Activated T-helper 17 cell treated with anti-CD3 and anti-CD28 coated beads, Interleukin-2, amount 50 U/mL, for 72 hours (primary cell): ENCODE data around the gene SEC22A. TPM values are rescaled to one million over a fixed set of nuclear protein-coding genes. Genes with fewer than 3 reads are reported as not detected.
A peak's percentile ranks its signal among the peaks of the same experiment; 100 is the strongest.

Experiments used
- ATAC-seq: fragments of 150-1000 bp; cut with Tn5 transposase; replicated peaks from 2 replicates; pipeline ENCODE4 v1.10.0; 2021; ENCODE audit warnings: mild to moderate bottlenecking, moderate library complexity
- H3K27ac Mint-ChIP-seq: one replicate; pipeline ENCODE4 v1.8.0; 2022; ENCODE audit warnings: mixed read lengths
- H3K27me3 Mint-ChIP-seq: one replicate; pipeline ENCODE4 v1.8.0; 2022; ENCODE audit warnings: mixed read lengths
- H3K36me3 Mint-ChIP-seq: one replicate; pipeline ENCODE4 v1.8.0; 2022; ENCODE audit warnings: low read depth, mild to moderate bottlenecking, mixed read lengths
- H3K4me1 Mint-ChIP-seq: one replicate; pipeline ENCODE4 v1.8.0; 2022; ENCODE audit warnings: mixed read lengths
- H3K4me3 Mint-ChIP-seq: one replicate; pipeline ENCODE4 v1.8.0; 2022; ENCODE audit warnings: mild to moderate bottlenecking, mixed read lengths
- H3K9me3 Mint-ChIP-seq: one replicate; pipeline ENCODE4 v1.8.0; 2022; ENCODE audit warnings: mixed read lengths
- total RNA-seq, 2 donors: library from RNA; stranded (reverse); gene quantifications; one replicate each; pipeline ENCODE4 v1.2.3, GENCODE V29; 2022

Gene SEC22A
- total RNA-seq, 2 donors from 2014 or later: 15.9 to 20.1 TPM

DNA sequence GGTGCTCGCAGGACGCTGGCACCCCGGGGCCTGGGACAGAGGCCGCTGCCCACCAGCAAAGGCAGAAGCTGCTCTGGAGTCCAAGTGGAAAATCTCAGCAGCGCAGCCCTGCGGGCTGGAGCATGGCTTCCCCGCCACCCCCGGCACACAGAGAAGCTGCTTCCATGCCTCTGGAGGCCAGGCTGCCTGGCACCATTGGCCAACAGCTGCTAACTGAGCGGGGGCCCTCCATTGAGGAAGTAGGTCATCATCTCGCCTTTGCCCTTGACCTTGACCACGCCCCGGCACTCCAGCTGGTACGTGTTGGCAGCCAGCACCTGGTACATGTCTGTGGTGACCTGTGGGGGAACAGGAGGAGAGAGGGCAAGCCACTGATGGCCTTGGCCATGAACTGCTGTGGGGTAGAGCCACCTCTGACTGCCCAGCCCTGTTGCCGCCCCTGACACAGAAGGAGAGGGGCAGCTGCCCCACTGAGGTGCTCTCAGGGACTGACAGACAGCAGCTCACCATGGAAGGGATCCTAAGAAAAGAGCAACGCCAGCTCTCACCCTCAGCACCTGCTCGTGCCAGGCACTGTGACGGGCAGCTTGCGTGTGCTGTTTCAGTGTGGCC is 82.8 kb downstream of the SEC22A start:
- H3K4me3 Mint-ChIP-seq: no peak overlapping the region

DNA sequence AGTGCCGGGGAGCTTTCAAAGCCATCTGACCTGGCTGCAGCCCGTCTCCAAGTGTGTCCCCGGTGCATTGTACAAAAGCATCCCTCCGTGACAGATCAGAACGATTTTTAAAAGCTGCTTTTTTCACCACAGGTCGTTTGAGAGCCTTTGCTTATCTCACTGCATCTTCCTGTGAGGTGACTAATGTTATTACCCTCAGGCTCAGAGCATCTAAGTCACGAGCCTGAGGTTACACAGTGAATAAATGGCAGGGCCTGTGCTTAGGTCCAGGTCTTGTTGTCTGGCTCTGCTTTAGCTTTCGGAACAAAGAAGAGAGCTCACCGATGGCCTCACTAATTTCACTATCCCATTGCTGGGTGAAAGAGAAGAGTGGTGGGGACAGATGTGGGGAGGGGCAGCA is 83.3 kb downstream of the SEC22A start:
- ATAC-seq: no peak
- no peak overlapping the region for H3K4me3 Mint-ChIP-seq

More for the DNA sequence above, 82.8 kb downstream of the SEC22A start:
- no peak for ATAC-seq
- Mint-ChIP-seq H3K4me1 (peaks cover 6% of the 10 kb centered on the region), H3K9me3 (peaks cover 5% of the 10 kb centered on the region), H3K36me3 (no peaks in the 10 kb centered on the region), H3K27ac (no peak overlapping the region), H3K27me3 (no peaks in the 10 kb centered on the region)

DNA sequence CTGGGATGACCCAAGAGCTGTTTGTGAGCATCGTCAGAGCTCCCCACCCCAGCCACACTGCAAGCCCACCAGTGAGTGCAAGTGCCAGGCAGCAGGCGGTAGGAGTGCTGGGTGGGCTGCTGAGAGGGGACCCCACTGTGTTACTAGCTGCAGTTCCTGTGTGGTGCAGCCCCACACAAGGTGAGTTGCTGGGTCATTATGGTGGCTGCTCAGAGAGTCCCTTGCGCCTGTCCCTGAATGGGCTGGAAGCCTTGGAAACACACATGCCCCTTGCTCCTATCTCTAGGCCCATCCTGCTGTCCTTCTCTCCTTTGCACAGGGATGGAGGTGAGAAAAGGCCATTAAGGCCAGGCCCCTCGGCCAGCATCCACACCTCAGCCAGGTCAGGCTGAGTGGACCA is 83.7 kb downstream of the SEC22A start:
- Mint-ChIP-seq H3K27me3 (no peaks in the 10 kb centered on the region), H3K4me3 (no peak overlapping the region), H3K27ac (no peak overlapping the region), H3K4me1 (peaks cover 6% of the 10 kb centered on the region), H3K36me3 (no peaks in the 10 kb centered on the region), H3K9me3 (peaks cover 5% of the 10 kb centered on the region)
- ATAC-seq: no peak

More for the DNA sequence above, 83.3 kb downstream of the SEC22A start:
- H3K36me3 Mint-ChIP-seq: no peaks in the 10 kb centered on the region
- H3K27ac Mint-ChIP-seq: no peak overlapping the region
- peaks cover 5% of the 10 kb centered on the region for H3K9me3 Mint-ChIP-seq
- peaks cover 6% of the 10 kb centered on the region for H3K4me1 Mint-ChIP-seq
- no peaks in the 10 kb centered on the region for H3K27me3 Mint-ChIP-seq

DNA sequence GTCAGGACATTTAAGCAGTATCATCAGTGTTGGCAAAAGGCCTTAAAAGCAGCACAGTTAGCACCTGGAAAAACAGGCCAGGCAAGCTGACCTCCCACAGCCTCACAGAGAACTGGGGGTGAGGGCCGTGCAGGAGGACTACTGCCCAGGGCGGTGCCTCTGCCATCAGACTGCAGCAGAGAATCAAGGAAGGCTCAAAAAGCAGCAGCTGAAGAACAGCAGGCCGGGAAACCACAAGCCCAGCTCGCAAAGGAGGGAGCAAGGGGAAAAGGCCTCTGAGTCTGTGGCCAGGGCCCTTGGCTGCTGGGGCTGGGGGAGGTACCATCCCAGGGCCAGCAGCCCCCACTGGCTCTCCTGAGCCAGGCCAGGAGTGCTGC is 84.2 kb downstream of the SEC22A start:
- Mint-ChIP-seq H3K27me3 (no peaks in the 10 kb centered on the region), H3K27ac (no peak overlapping the region), H3K4me3 (no peak overlapping the region), H3K36me3 (no peaks in the 10 kb centered on the region), H3K4me1 (peaks cover 6% of the 10 kb centered on the region), H3K9me3 (peaks cover 5% of the 10 kb centered on the region)
- ATAC-seq: no peak

DNA sequence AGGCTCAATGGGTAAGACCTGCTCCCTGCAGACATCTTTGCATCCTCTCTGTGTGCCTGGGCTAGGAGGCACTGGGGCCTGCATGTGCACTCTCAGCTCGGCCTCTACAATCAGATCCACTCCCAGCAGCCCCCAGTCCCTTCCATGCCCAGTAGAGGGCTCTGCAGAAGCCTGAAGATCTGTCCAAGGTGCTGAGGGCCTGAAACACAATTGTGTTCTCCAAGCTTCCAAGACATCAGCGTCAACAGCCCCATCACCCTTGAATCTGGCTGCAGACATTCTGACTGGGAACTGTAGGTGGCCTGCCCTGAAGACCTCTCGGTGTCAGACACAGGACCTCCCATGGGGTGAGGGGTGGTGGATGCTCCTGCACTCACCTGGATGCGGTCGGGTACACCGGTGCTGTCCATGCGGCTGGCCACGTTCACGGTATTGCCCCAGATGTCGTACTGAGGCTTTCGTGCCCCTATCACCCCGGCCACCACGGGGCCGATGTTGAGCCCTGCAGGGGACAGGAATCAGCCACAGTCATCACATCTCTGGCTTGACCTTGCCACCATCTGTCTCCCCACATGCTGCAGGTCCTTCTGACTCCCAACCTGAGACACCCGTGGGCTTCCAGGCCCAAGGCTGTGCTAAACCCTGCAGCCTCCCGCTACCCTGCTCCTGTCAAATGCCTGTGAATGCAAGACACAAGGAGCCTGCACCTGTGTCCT is 84.7 kb downstream of the SEC22A start:
- Mint-ChIP-seq H3K36me3 (no peaks in the 10 kb centered on the region), H3K27ac (no peak overlapping the region), H3K4me3 (no peak overlapping the region), H3K4me1 (peaks cover 6% of the 10 kb centered on the region), H3K27me3 (no peaks in the 10 kb centered on the region), H3K9me3 (peaks cover 5% of the 10 kb centered on the region)
- peak; percentile 45 for ATAC-seq

DNA sequence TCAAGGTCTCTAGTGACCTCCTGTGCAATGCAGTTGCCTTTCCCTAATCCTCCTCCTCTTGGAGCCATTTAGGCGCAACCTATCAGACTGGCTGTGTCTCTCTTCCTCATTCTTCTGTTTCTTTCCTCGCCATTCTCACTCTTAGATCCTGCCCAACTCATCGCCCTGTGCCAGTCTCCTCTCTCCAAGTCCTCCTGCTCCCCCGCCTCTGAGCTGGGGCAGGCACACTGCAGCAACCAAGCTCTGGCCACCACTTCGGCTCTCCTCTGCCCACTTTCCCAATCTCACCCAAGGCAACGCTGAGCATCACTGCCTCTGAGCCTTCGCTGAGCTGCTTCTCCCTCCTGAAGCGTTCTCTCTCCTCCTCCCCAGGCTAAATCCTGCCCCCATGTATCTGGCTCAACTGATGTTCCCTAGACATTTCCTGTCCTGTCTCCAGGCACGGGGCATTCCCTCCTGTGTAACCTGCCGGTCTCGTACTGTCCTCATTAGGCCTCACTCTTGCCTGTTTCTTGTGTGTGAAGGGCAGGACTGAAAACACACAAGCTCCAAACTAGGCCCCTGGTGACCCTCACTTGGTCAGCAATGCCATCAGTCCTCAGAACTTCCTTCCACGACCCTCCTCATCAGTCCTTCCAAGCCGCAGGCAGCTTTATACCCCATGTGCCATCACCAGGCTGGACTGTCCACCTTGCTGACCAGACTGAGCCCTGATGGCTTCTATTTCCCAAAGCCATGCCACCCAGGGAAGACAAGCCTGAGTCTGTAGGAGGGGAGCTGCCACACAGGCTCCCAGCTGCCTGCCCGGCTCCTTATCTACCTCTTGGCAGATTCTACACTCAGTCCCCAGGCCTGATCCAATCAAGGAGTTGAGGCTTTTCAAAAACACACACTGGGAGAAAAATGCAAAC is 85.6 kb downstream of the SEC22A start:
- no peak overlapping the region for H3K27ac Mint-ChIP-seq
- peaks cover 5% of the 10 kb centered on the region for H3K9me3 Mint-ChIP-seq
- no peak for ATAC-seq
- peaks cover 6% of the 10 kb centered on the region for H3K4me1 Mint-ChIP-seq
- no peaks in the 10 kb centered on the region for H3K27me3 Mint-ChIP-seq
- no peak overlapping the region for H3K4me3 Mint-ChIP-seq
- no peaks in the 10 kb centered on the region for H3K36me3 Mint-ChIP-seq

DNA sequence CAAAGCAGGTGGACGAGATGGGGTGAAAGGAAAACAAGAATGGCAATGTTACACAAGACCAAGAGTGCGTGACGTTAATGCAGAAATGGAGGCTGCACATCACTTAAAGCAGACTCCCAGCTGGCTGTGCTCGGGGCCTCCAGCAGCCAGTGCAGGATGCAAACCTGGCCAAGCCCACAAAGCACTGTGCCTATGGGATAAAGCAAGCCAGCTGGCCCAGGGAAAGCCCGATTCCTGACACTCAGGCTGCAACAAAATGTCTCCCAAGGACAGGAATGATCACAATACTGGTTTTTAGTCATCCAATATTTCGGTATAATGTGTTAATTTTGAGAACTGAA is 86.2 kb downstream of the SEC22A start:
- Mint-ChIP-seq H3K36me3 (no peaks in the 10 kb centered on the region), H3K4me1 (peaks cover 6% of the 10 kb centered on the region), H3K27me3 (no peaks in the 10 kb centered on the region), H3K9me3 (peaks cover 5% of the 10 kb centered on the region), H3K27ac (no peak overlapping the region), H3K4me3 (no peak overlapping the region)
- ATAC-seq: no peak

DNA sequence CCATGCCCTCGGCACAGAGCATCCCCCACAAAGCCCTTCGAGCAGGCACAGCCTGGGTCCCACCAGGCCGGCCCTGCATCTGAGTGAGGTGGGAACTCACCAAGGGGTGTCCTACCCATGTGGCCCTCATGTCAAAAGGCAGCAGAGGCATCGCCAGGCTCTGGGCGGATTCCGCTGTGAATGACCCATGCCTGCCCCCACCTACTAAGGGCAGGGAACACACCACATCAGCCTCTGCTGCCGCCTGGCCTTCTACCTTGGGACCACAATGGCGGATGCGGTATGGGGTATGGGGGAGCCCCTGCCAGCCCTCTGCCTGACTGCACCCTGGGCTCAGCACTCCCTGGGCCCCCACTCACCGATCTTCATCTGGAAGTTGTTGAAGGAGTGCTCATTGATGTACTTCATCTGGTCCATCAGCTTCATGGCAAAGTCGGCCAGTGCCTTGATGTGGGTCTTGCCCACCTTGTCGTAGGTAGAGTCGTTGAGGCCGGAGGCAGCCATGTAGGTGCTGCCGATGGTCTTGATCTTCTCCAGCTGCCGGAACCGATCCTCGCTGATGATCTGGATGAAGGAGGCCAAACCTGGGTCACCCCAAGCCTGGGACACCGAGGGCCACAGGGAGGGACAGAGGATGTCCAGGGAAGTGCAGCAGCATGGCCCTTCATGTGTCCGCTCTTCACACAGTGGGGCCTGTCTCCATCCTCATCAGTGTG is 87.8 kb downstream of the SEC22A start:
- no peak for ATAC-seq
- Mint-ChIP-seq H3K9me3 (peaks cover 5% of the 10 kb centered on the region), H3K27me3 (no peaks in the 10 kb centered on the region), H3K4me3 (no peak overlapping the region), H3K36me3 (no peaks in the 10 kb centered on the region), H3K4me1 (peaks cover 6% of the 10 kb centered on the region), H3K27ac (no peak overlapping the region)

DNA sequence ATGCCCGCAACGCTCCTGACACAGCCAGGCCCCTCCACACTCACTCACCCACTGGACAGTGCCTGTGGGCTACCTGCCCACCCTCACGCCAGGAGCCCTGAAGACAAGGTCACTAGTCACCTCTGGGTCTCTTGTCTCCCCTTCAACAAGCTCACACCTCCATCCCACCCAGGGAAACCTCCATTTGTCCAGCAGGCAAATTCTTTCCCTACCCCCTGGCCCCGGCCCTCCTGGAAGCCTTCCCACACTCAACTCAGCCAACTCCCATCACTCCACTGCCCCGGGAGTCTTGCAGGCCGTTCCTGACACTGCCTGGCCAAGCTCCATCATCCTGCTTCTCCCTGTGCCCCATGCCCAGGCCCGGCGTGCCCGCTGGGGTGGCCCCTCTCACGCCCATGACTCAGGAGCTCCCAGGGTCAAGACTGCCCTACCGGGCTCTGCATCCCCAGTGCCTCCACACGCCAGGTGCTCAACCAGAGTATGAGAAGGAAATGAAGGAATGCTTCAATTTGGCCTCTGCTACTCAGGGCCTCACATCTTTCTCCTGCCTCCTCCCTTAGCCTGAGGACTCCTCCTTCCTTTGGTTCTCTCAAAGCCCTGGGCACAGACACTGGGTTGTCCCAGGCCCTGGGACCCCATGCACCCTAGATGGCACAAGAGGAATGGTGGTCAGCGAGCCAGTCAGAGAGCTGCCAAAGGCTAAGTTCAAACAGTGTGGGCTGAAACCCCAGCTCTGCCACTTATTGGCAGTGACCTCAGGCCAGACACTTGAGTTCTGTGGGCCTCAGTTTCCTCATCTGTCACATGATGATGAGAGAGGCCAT is 88.6 kb downstream of the SEC22A start:
- peaks cover 5% of the 10 kb centered on the region for H3K9me3 Mint-ChIP-seq
- peaks cover 6% of the 10 kb centered on the region for H3K4me1 Mint-ChIP-seq
- no peak overlapping the region for H3K27ac Mint-ChIP-seq
- H3K36me3 Mint-ChIP-seq: no peaks in the 10 kb centered on the region
- no peak overlapping the region for H3K4me3 Mint-ChIP-seq
- no peaks in the 10 kb centered on the region for H3K27me3 Mint-ChIP-seq
- no peak for ATAC-seq

DNA sequence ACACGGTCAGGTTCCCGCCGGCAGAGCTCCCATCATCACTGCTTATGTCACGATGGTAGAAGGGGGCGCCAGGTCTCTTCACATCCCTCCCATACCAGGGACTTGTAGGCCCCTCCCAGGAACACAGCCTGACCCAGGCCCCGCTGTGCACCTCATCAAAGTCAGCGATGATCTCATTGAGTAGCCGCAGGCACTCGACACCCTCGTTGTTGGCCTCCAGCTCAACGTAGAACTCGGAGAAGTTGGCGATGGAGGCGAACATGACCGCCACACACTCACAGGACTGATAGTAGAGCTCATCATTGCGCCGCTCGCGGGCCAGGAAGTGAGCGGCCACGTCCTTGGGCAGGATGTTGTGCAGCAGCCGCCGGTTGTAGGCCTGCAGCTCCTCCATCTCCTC is 89.2 kb downstream of the SEC22A start:
- H3K36me3 Mint-ChIP-seq: no peaks in the 10 kb centered on the region
- peaks cover 6% of the 10 kb centered on the region for H3K4me1 Mint-ChIP-seq
- H3K9me3 Mint-ChIP-seq: peaks cover 5% of the 10 kb centered on the region
- no peak for ATAC-seq
- H3K27ac Mint-ChIP-seq: no peak overlapping the region
- H3K27me3 Mint-ChIP-seq: no peaks in the 10 kb centered on the region
- H3K4me3 Mint-ChIP-seq: no peak overlapping the region

DNA sequence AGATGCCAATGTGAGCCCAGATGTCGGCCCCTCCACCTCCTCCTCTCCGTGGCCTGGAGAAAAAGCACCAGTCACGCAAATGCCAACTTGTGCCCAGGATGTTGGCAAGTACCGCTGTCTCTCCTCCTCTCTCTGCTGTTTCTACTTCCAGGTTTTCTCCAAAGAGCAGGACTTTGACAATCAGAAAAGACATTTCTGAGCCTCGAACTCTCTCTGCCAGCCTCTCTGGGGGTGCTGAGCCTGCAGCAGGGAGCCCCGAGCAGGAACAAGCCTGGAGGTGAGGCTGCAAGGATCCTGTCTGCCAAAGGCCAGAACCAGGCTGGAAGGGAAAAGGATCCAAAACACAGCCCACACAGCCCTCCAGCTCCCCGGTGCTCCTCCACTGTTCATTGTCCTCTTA is 89.7 kb downstream of the SEC22A start:
- peaks cover 3% of the 10 kb centered on the region for H3K27me3 Mint-ChIP-seq
- H3K4me3 Mint-ChIP-seq: no peak overlapping the region
- no peak for ATAC-seq
- H3K36me3 Mint-ChIP-seq: no peaks in the 10 kb centered on the region
- no peak overlapping the region for H3K27ac Mint-ChIP-seq
- H3K4me1 Mint-ChIP-seq: peaks cover 6% of the 10 kb centered on the region
- peaks cover 5% of the 10 kb centered on the region for H3K9me3 Mint-ChIP-seq

DNA sequence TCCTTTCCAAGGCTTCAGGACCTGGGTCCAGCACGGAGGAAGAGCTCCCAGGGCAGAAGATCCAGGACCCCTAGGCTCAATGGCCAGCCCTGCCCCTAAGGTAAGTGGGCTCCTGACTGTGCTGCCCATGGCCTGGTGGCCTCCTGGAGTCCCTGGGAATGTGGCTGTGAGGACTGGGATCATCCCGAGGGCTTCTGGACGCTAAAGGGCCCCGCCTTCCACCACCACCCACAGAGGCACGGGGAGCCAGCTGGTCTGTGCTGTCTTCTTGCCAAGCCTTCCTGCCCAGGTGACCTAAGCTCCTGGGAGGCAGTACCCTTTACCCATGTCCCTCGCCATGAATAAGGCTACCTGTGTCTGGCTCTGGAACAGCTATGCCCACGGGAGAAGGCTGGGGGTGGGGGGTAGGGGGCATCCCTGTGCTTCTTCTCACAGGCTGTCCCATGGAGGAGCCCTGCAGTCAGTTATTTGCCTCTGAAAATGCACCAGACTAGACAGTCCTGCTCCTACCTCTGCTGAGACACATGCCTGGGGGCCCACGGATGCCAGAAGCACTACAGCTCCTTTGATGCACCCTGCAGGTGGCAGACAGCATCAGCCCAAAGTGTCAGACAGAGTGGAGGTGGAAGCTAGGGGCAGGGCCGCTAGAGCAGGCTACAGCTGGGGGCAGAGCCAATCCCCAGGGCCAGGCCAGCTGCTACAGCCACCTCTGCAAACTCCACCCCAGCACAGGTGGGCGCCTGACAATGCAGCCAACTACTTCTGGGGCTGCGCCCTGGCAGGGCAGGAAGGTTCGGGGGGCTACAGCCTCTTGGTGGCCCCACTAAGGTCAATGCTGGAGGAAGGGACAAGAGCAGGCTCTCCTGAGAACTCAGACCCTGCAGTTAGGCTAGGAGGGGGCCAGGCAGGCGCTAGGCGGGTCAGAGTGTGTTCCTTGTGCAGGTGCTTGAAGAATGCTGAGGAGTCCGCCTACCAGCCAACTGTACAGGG is 90.9 kb downstream of the SEC22A start:
- Mint-ChIP-seq H3K36me3 (no peaks in the 10 kb centered on the region), H3K9me3 (no peaks in the 10 kb centered on the region), H3K27me3 (peaks cover 4% of the 10 kb centered on the region), H3K27ac (no peak overlapping the region), H3K4me3 (no peak overlapping the region), H3K4me1 (no peaks in the 10 kb centered on the region)
- no peak for ATAC-seq
